ENCODE data around the gene VAPB. TPM values are rescaled to one million over a fixed set of nuclear protein-coding genes. Genes with fewer than 3 reads are reported as not detected.

The VAPB gene
- total RNA-seq, 8 experiments from 2014 or later = 11.2 to 30.0 (median 23.1) TPM

- Histone ChIP-seq H3K27ac (no peak overlapping the region), H3K4me1 (replicated peaks in 1 of 2) (peaks cover 17 to 36% of the 10 kb centered on the region in 2 donors), H3K4me3 (no peak overlapping the region)
- 64 to 93% (median 85%) methylated on average over 1 to 9 of the region's 13 CpGs; no CpG with 5 or more reads in 3 of the 10 experiments for WGBS, 10 experiments
- in situ Hi-C loops (cut with MboI; ENCODE audit: low pct_unique_long_range_greater_than_20kb in 2 of 9, low sequenced_read_pairs in 9 of 9, unreplicated experiment in 9 of 9) = loop anchor here in 3 of 9 experiments (25.0 kb wide), 1 partner anchor 342 kb away; no protein-coding TSS in a partner anchor
- no peak for ATAC-seq (replicated peaks in 6 of 8)
Measured at GRCh38 chr20:58494923-58495622, 106.0 kb downstream of the VAPB start.

- ATAC-seq (replicated peaks in 6 of 8) = no peak
- Histone ChIP-seq H3K4me1 (replicated peaks in 1 of 2) (peaks cover 17 to 36% of the 10 kb centered on the region in 2 donors), H3K4me3 (no peak overlapping the region), H3K27ac (no peak overlapping the region)
- in situ Hi-C loops (cut with MboI; ENCODE audit: low pct_unique_long_range_greater_than_20kb in 2 of 9, low sequenced_read_pairs in 9 of 9, unreplicated experiment in 9 of 9) = loop anchor here in 3 of 9 experiments (25.0 kb wide), 1 partner anchor 341 kb away; no protein-coding TSS in a partner anchor
- WGBS, 10 experiments = 83 to 86% methylated on average over 1 of the region's 15 CpGs; no CpG with 5 or more reads in 8 of the 10 experiments
Measured at GRCh38 chr20:58495623-58496428, 106.8 kb downstream of the VAPB start.

- H3K4me3 ChIP-seq = no peak overlapping the region
- 65 to 85% (median 80%) methylated on average over 2 to 4 of the region's 6 CpGs; no CpG with 5 or more reads in 7 of the 10 experiments for WGBS, 10 experiments
- in situ Hi-C loops (cut with MboI; ENCODE audit: low pct_unique_long_range_greater_than_20kb in 2 of 9, low sequenced_read_pairs in 9 of 9, unreplicated experiment in 9 of 9) = loop anchor here in 3 of 9 experiments (25.0 kb wide), 1 partner anchor 341 kb away; no protein-coding TSS in a partner anchor
- no peak overlapping the region for H3K27ac ChIP-seq
- H3K4me1 ChIP-seq (replicated peaks in 1 of 2) = peaks cover 17 to 32% of the 10 kb centered on the region in 2 donors
- ATAC-seq (replicated peaks in 6 of 8) = peak in 1 of 8 experiments; percentile 4
Measured at GRCh38 chr20:58496429-58496769, 107.4 kb downstream of the VAPB start.

GRCh38 chr20:58497076-58497641, 108.1 kb downstream of the VAPB start:
- in situ Hi-C loops (cut with MboI; ENCODE audit: low pct_unique_long_range_greater_than_20kb in 2 of 9, low sequenced_read_pairs in 9 of 9, unreplicated experiment in 9 of 9) = loop anchor here in 3 of 9 experiments (25.0 kb wide), 1 partner anchor 340 kb away; no protein-coding TSS in a partner anchor
- peak in 5 of 8 experiments; percentile 16 to 71 (median 37) for ATAC-seq (replicated peaks in 6 of 8)
- Histone ChIP-seq H3K27ac (peak overlapping the region in 1 of 2 donors; percentile 44), H3K4me3 (no peak overlapping the region), H3K4me1 (replicated peaks in 1 of 2) (peaks cover 17 to 32% of the 10 kb centered on the region in 2 donors)
- WGBS, 10 experiments = 10 to 96% (median 90%) methylated on average over 2 to 5 of the region's 16 CpGs; no CpG with 5 or more reads in 6 of the 10 experiments

GRCh38 chr20:58497724-58498469, 108.9 kb downstream of the VAPB start:
- in situ Hi-C loops (cut with MboI; ENCODE audit: low pct_unique_long_range_greater_than_20kb in 2 of 9, low sequenced_read_pairs in 9 of 9, unreplicated experiment in 9 of 9) = loop anchor here in 3 of 9 experiments (25.0 kb wide), 1 partner anchor 339 kb away; no protein-coding TSS in a partner anchor
- 8 to 100% (median 70%) methylated on average over 1 to 13 of the region's 13 CpGs for WGBS, 10 experiments
- Histone ChIP-seq H3K27ac (peak overlapping the region in 1 of 2 donors; percentile 44), H3K4me3 (no peak overlapping the region), H3K4me1 (replicated peaks in 1 of 2) (peaks cover 17 to 32% of the 10 kb centered on the region in 2 donors)
- ATAC-seq (replicated peaks in 6 of 8) = peak in 5 of 8 experiments; percentile 40 to 78 (median 57)

- no peak for ATAC-seq (replicated peaks in 6 of 8)
- no peak overlapping the region for H3K4me3 ChIP-seq
- in situ Hi-C loops (cut with MboI; ENCODE audit: low pct_unique_long_range_greater_than_20kb in 2 of 9, low sequenced_read_pairs in 9 of 9, unreplicated experiment in 9 of 9) = loop anchor here in 3 of 9 experiments (25.0 kb wide), 1 partner anchor 339 kb away; no protein-coding TSS in a partner anchor
Measured at GRCh38 chr20:58498470-58499068, 109.5 kb downstream of the VAPB start.

GRCh38 chr20:58500256-58500655, 111.2 kb downstream of the VAPB start:
- Histone ChIP-seq H3K27ac (no peak overlapping the region), H3K4me3 (no peak overlapping the region), H3K4me1 (replicated peaks in 1 of 2) (peaks cover 17 to 32% of the 10 kb centered on the region in 2 donors)
- in situ Hi-C loops (cut with MboI; ENCODE audit: low pct_unique_long_range_greater_than_20kb in 2 of 9, low sequenced_read_pairs in 9 of 9, unreplicated experiment in 9 of 9) = no loop called here
- WGBS, 10 experiments = 70 to 100% (median 100%) methylated on average over 1 to 6 of the region's 7 CpGs; no CpG with 5 or more reads in 2 of the 10 experiments
- no peak for ATAC-seq (replicated peaks in 6 of 8)

More at GRCh38 chr20:58498470-58499068, 109.5 kb downstream of the VAPB start:
- WGBS, 10 experiments = 49 to 100% (median 82%) methylated on average over 1 to 7 of the region's 9 CpGs
- H3K4me1 ChIP-seq (replicated peaks in 1 of 2) = peaks cover 17 to 32% of the 10 kb centered on the region in 2 donors
- H3K27ac ChIP-seq = no peak overlapping the region

Other genes with a start within 250 kb of the VAPB start
- gene ANKRD60, start 160.6 kb upstream of the VAPB start, total RNA-seq = not detected
- gene RAB22A, start 79.5 kb upstream of the VAPB start, total RNA-seq = 10 to 100 TPM; 10.8 to 28.4 (median 15.2) TPM
- gene APCDD1L, start 126.2 kb downstream of the VAPB start, total RNA-seq = 1 to 10 TPM in 3 of 8 experiments, under 1 TPM in 5; 0.11 to 6.3 (median 0.59) TPM